DND-41 (cell line): ENCODE results near the gene DLG2.

Experiments used
- EZH2 ChIP-seq: IDR thresholded peaks from 3 replicates; pipeline ENCODE4 v1.6.1; 2012; ENCODE audit warnings: borderline replicate concordance, low read depth, mild to moderate bottlenecking, moderate library complexity, low read length, inconsistent platforms; ENCODE audit not compliant: severe bottlenecking
- TF ChIP-seq, protein P1 (sequence below): IDR thresholded peaks from 2 replicates; pipeline ENCODE4 v1.5.1; 2012; ENCODE audit warnings: borderline replicate concordance, low read length, moderate library complexity, mild to moderate bottlenecking; ENCODE audit not compliant: poor library complexity, severe bottlenecking; ENCODE audit errors: extremely low read depth

DNA sequence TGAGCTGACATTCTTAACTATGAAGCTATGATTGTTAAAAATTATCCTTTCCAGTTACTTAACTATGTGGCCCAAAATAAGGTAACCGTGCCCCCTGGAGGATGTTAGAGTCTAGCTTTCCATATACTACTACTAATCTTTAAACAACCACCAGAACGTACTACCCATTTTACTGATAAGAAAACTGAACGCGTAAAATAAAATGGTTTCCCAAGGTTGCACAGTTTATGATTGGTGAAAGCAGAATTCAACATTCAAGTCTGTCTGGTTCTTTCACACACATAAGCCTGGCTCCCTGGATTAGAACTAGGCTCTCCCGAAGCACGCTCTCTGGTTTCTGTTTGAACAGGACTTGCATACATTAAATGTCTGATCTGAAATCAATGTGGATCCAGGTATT, 1903.1 kb downstream of the DLG2 start:
- TF ChIP-seq, protein P1, sequence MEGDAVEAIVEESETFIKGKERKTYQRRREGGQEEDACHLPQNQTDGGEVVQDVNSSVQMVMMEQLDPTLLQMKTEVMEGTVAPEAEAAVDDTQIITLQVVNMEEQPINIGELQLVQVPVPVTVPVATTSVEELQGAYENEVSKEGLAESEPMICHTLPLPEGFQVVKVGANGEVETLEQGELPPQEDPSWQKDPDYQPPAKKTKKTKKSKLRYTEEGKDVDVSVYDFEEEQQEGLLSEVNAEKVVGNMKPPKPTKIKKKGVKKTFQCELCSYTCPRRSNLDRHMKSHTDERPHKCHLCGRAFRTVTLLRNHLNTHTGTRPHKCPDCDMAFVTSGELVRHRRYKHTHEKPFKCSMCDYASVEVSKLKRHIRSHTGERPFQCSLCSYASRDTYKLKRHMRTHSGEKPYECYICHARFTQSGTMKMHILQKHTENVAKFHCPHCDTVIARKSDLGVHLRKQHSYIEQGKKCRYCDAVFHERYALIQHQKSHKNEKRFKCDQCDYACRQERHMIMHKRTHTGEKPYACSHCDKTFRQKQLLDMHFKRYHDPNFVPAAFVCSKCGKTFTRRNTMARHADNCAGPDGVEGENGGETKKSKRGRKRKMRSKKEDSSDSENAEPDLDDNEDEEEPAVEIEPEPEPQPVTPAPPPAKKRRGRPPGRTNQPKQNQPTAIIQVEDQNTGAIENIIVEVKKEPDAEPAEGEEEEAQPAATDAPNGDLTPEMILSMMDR = peak; percentile 45
- TF ChIP-seq EZH2 = no peak
